ENCODE data around the gene EVA1A.

EVA1A gene

GRCh38 chr2:75560768-75561565 lies at the start of gene EVA1A:
Gene EVA1A (minus strand): TSS chr2:75560939. CDS start chr2:75518140, 42,799 bp downstream.
- Histone ChIP-seq H3K4me3 (ENCODE audit: low read length) (peak within 1 kb of the TSS; percentile 80), H3K9me3 (ENCODE audit: control insufficient read depth, insufficient read depth, low read length) (no peaks in the 10 kb centered on the region), H3K4me1 (ENCODE audit: control insufficient read depth, insufficient read depth, low read length) (no peaks in the 10 kb centered on the region), H3K36me3 (ENCODE audit: control insufficient read depth, insufficient read depth, low read length) (no peaks in the 10 kb centered on the region), H3K27me3 (ENCODE audit: control insufficient read depth, insufficient read depth, low read length) (no peaks in the 10 kb centered on the region), H3K27ac (ENCODE audit: low read length) (no peak within 1 kb of the TSS)
- DNase-seq (ENCODE audit: low read depth, low spot score): peak; percentile 16
- no CpG with 5 or more reads among the region's 46 CpGs for WGBS (ENCODE audit: insufficient coverage, insufficient read length)

GRCh38 chr2:75609937-75610508 lies 49.3 kb upstream of the EVA1A start:
- no CpG with 5 or more reads among the region's 7 CpGs for WGBS (ENCODE audit: insufficient coverage, insufficient read length)
- Histone ChIP-seq H3K4me1 (ENCODE audit: control insufficient read depth, insufficient read depth, low read length) (no peaks in the 10 kb centered on the region), H3K4me3 (ENCODE audit: low read length) (no peak overlapping the region), H3K27ac (ENCODE audit: low read length) (no peak overlapping the region), H3K9me3 (ENCODE audit: control insufficient read depth, insufficient read depth, low read length) (no peaks in the 10 kb centered on the region), H3K36me3 (ENCODE audit: control insufficient read depth, insufficient read depth, low read length) (no peaks in the 10 kb centered on the region), H3K27me3 (ENCODE audit: control insufficient read depth, insufficient read depth, low read length) (no peaks in the 10 kb centered on the region)
- no peak for DNase-seq (ENCODE audit: low read depth, low spot score)

GRCh38 chr2:75609334-75609689 lies 48.6 kb upstream of the EVA1A start:
- WGBS (ENCODE audit: insufficient coverage, insufficient read length): no CpG with 5 or more reads among the region's 5 CpGs
- DNase-seq (ENCODE audit: low read depth, low spot score): no peak
- no peaks in the 10 kb centered on the region for H3K36me3 ChIP-seq (ENCODE audit: control insufficient read depth, insufficient read depth, low read length)

GRCh38 chr2:75608684-75609333 lies 48.1 kb upstream of the EVA1A start:
- Histone ChIP-seq H3K27me3 (ENCODE audit: control insufficient read depth, insufficient read depth, low read length) (no peaks in the 10 kb centered on the region), H3K27ac (ENCODE audit: low read length) (no peak overlapping the region), H3K36me3 (ENCODE audit: control insufficient read depth, insufficient read depth, low read length) (no peaks in the 10 kb centered on the region), H3K4me1 (ENCODE audit: control insufficient read depth, insufficient read depth, low read length) (no peaks in the 10 kb centered on the region), H3K9me3 (ENCODE audit: control insufficient read depth, insufficient read depth, low read length) (no peaks in the 10 kb centered on the region), H3K4me3 (ENCODE audit: low read length) (no peak overlapping the region; the same call in 1 of the 2 replicates)
- peak; percentile 55 for DNase-seq (ENCODE audit: low read depth, low spot score)
- WGBS (ENCODE audit: insufficient coverage, insufficient read length): no CpG with 5 or more reads among the region's 25 CpGs

More at GRCh38 chr2:75609334-75609689, 48.6 kb upstream of the EVA1A start:
- H3K4me1 ChIP-seq (ENCODE audit: control insufficient read depth, insufficient read depth, low read length): no peaks in the 10 kb centered on the region
- no peaks in the 10 kb centered on the region for H3K27me3 ChIP-seq (ENCODE audit: control insufficient read depth, insufficient read depth, low read length)
- H3K4me3 ChIP-seq (ENCODE audit: low read length): no peak overlapping the region
- no peak overlapping the region for H3K27ac ChIP-seq (ENCODE audit: low read length)
- H3K9me3 ChIP-seq (ENCODE audit: control insufficient read depth, insufficient read depth, low read length): no peaks in the 10 kb centered on the region

- H3K4me1 ChIP-seq (ENCODE audit: control insufficient read depth, insufficient read depth, low read length): no peaks in the 10 kb centered on the region
- no peaks in the 10 kb centered on the region for H3K27me3 ChIP-seq (ENCODE audit: control insufficient read depth, insufficient read depth, low read length)
- DNase-seq (ENCODE audit: low read depth, low spot score): no peak
- H3K4me3 ChIP-seq (ENCODE audit: low read length): no peak overlapping the region
- H3K27ac ChIP-seq (ENCODE audit: low read length): no peak overlapping the region
- H3K9me3 ChIP-seq (ENCODE audit: control insufficient read depth, insufficient read depth, low read length): no peaks in the 10 kb centered on the region
- H3K36me3 ChIP-seq (ENCODE audit: control insufficient read depth, insufficient read depth, low read length): no peaks in the 10 kb centered on the region
- WGBS (ENCODE audit: insufficient coverage, insufficient read length): no CpG with 5 or more reads among the region's 7 CpGs
Measured at GRCh38 chr2:75607988-75608683, 47.4 kb upstream of the EVA1A start.

- Histone ChIP-seq H3K4me3 (ENCODE audit: low read length) (no peak overlapping the region), H3K36me3 (ENCODE audit: control insufficient read depth, insufficient read depth, low read length) (no peaks in the 10 kb centered on the region), H3K9me3 (ENCODE audit: control insufficient read depth, insufficient read depth, low read length) (no peaks in the 10 kb centered on the region), H3K27me3 (ENCODE audit: control insufficient read depth, insufficient read depth, low read length) (no peaks in the 10 kb centered on the region), H3K4me1 (ENCODE audit: control insufficient read depth, insufficient read depth, low read length) (no peaks in the 10 kb centered on the region), H3K27ac (ENCODE audit: low read length) (no peak overlapping the region)
- no peak for DNase-seq (ENCODE audit: low read depth, low spot score)
- no CpG with 5 or more reads among the region's 3 CpGs for WGBS (ENCODE audit: insufficient coverage, insufficient read length)
Measured at GRCh38 chr2:75607400-75607798, 46.7 kb upstream of the EVA1A start.

GRCh38 chr2:75606761-75607399 lies 46.1 kb upstream of the EVA1A start:
- H3K36me3 ChIP-seq (ENCODE audit: control insufficient read depth, insufficient read depth, low read length): no peaks in the 10 kb centered on the region
- H3K4me3 ChIP-seq (ENCODE audit: low read length): no peak overlapping the region
- H3K27ac ChIP-seq (ENCODE audit: low read length): no peak overlapping the region
- H3K4me1 ChIP-seq (ENCODE audit: control insufficient read depth, insufficient read depth, low read length): no peaks in the 10 kb centered on the region
- WGBS (ENCODE audit: insufficient coverage, insufficient read length): no CpG with 5 or more reads among the region's 8 CpGs
- no peaks in the 10 kb centered on the region for H3K9me3 ChIP-seq (ENCODE audit: control insufficient read depth, insufficient read depth, low read length)
- no peak for DNase-seq (ENCODE audit: low read depth, low spot score)
- no peaks in the 10 kb centered on the region for H3K27me3 ChIP-seq (ENCODE audit: control insufficient read depth, insufficient read depth, low read length)

- H3K9me3 ChIP-seq (ENCODE audit: control insufficient read depth, insufficient read depth, low read length): no peaks in the 10 kb centered on the region
- no peaks in the 10 kb centered on the region for H3K36me3 ChIP-seq (ENCODE audit: control insufficient read depth, insufficient read depth, low read length)
- no peaks in the 10 kb centered on the region for H3K4me1 ChIP-seq (ENCODE audit: control insufficient read depth, insufficient read depth, low read length)
- H3K27me3 ChIP-seq (ENCODE audit: control insufficient read depth, insufficient read depth, low read length): no peaks in the 10 kb centered on the region
- WGBS (ENCODE audit: insufficient coverage, insufficient read length): no CpG with 5 or more reads among the region's 6 CpGs
- H3K27ac ChIP-seq (ENCODE audit: low read length): no peak overlapping the region
- no peak for DNase-seq (ENCODE audit: low read depth, low spot score)
- no peak overlapping the region for H3K4me3 ChIP-seq (ENCODE audit: low read length)
Measured at GRCh38 chr2:75605770-75606529, 45.2 kb upstream of the EVA1A start.

- no peak overlapping the region for H3K27ac ChIP-seq (ENCODE audit: low read length)
- H3K4me3 ChIP-seq (ENCODE audit: low read length): no peak overlapping the region
- no peaks in the 10 kb centered on the region for H3K4me1 ChIP-seq (ENCODE audit: control insufficient read depth, insufficient read depth, low read length)
- no peak for DNase-seq (ENCODE audit: low read depth, low spot score)
- H3K27me3 ChIP-seq (ENCODE audit: control insufficient read depth, insufficient read depth, low read length): no peaks in the 10 kb centered on the region
- no peaks in the 10 kb centered on the region for H3K9me3 ChIP-seq (ENCODE audit: control insufficient read depth, insufficient read depth, low read length)
- no CpG with 5 or more reads among the region's 4 CpGs for WGBS (ENCODE audit: insufficient coverage, insufficient read length)
- H3K36me3 ChIP-seq (ENCODE audit: control insufficient read depth, insufficient read depth, low read length): no peaks in the 10 kb centered on the region
Measured at GRCh38 chr2:75604484-75604883, 43.7 kb upstream of the EVA1A start.

Measured in iPS DF 6.9 (cell line).